ENCODE measurements around the gene C15orf39. TPM values are rescaled to one million over a fixed set of nuclear protein-coding genes. Genes with fewer than 3 reads are reported as not detected.
"Not testable (repeated sequence)": the region's sequence is repeated elsewhere in the genome, so short reads cannot be mapped to it uniquely, and the experiment has no call there.

Gene C15orf39
- total and polyA plus RNA-seq, 3 donors from 2014 or later = 167 to 321 (median 168) TPM

DNA sequence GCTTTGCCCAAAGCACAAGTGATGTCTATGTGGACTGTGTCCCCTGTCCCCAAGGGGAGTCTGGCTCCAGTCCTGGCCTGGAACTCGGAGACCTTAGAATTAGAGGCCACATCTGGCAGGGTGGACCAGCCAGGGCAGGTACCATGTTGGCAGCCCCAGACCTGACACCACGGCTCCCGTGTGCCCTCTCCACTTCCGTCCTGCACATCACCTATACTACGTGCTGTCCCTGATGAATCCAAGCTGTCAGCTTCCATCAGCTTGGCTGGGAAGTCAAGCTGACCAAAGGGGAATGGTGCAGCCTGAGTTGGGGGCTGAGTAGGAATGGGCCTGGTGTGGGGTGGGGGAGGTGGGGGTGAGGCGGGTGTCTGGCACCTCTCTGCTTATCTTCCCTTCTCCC, 15.3 kb downstream of the C15orf39 start:
- Histone ChIP-seq H3K9me3 (no peaks in the 10 kb centered on the region), H3K27me3 (no peaks in the 10 kb centered on the region), H3K4me1 (peaks cover 23% of the 10 kb centered on the region), H3K27ac (no peak overlapping the region), H3K36me3 (ENCODE audit: low read depth, missing control alignments) (no peaks in the 10 kb centered on the region), H3K4me3 (no peak overlapping the region)
- WGBS, 2 donors = 87 to 92% methylated on average over 5 to 6 of the region's 6 CpGs
- DNase-seq = no peak
- TF ChIP-seq POLR2A (IDR thresholded peaks at IDR 0.05) = no peak
- TF ChIP-seq, protein P1, sequence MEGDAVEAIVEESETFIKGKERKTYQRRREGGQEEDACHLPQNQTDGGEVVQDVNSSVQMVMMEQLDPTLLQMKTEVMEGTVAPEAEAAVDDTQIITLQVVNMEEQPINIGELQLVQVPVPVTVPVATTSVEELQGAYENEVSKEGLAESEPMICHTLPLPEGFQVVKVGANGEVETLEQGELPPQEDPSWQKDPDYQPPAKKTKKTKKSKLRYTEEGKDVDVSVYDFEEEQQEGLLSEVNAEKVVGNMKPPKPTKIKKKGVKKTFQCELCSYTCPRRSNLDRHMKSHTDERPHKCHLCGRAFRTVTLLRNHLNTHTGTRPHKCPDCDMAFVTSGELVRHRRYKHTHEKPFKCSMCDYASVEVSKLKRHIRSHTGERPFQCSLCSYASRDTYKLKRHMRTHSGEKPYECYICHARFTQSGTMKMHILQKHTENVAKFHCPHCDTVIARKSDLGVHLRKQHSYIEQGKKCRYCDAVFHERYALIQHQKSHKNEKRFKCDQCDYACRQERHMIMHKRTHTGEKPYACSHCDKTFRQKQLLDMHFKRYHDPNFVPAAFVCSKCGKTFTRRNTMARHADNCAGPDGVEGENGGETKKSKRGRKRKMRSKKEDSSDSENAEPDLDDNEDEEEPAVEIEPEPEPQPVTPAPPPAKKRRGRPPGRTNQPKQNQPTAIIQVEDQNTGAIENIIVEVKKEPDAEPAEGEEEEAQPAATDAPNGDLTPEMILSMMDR (IDR thresholded peaks at IDR 0.05) = no peak
- intact Hi-C loops (cut with DNase I; ENCODE audit: low total_unique reads) = no loop called here

DNA sequence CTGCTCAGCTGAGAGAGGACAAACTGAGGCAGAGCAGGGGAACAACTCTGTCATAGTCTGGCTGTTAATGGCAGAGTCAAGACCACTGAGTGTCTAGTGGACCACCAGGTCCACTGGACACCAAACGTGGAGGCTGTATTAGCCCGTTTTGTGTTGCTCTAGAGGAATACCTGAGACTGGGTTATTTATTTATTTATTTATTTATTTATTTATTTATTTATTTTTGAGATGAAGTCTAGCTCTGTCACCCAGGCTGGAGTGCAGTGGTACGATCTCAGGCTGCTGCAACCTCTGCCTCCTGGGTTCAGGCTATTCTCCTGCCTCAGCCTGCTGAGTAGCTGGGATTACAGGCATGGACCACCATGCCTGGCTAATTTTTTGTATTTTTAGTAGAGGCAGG, 15.9 kb downstream of the C15orf39 start:
- H3K27ac ChIP-seq; H3K27me3 ChIP-seq; H3K36me3 ChIP-seq (ENCODE audit: low read depth, missing control alignments); H3K9me3 ChIP-seq; H3K4me3 ChIP-seq; DNase-seq; intact Hi-C loops (cut with DNase I; ENCODE audit: low total_unique reads): not testable (repeated sequence)
- H3K4me1 ChIP-seq = peaks cover 19% of the 10 kb centered on the region
- WGBS, 2 donors = 92% methylated on average over 3 of the region's 3 CpGs

DNA sequence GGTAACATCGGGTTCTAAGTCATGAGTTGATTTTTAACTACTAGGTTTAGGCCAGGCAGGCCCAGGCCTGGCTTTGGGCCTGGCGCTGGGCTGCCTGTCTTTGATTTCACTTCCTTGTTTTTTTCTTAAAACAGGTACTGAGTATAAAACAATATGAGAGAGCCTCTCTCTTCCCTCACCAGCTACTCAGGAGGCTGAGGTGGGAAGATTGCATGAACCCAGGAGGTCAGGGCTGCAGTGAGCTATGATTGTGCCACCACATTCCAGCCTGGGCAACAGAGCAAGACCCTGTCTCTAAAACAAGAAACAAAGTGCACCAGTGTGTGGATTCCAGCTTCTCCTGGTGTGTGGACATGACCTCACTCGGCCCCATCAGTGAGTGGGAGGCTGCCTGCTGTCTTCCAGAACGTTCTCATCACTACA, 17.8 kb downstream of the C15orf39 start:
- H3K27me3 ChIP-seq; H3K4me3 ChIP-seq; DNase-seq; H3K36me3 ChIP-seq (ENCODE audit: low read depth, missing control alignments); H3K27ac ChIP-seq; intact Hi-C loops (cut with DNase I; ENCODE audit: low total_unique reads); H3K9me3 ChIP-seq: not testable (repeated sequence)
- H3K4me1 ChIP-seq = peaks cover 11% of the 10 kb centered on the region
- 64 to 65% methylated on average over 4 of the region's 4 CpGs for WGBS, 2 donors

DNA sequence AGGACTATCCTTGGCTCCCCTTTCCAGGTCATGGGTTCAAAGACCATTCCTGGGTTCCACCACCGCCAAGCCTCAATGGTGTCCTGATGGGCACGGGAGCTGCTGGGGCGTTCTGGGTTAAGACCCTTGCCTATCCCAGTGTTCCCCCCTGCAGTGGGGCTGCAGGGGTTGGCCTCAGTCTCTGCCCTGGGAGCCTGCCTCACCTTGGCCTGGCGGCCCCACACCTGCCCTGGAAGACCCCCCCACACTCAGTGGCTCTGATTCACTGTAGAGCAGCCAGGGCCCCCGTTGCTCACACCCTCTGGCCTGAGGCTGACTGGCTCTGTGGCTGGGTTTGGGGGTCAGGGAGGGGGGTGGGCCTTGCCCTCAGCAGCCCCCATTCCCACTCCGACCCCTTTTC, 22.0 kb downstream of the C15orf39 start:
- Histone ChIP-seq H3K4me1 (no peaks in the 10 kb centered on the region), H3K9me3 (no peaks in the 10 kb centered on the region), H3K4me3 (no peak overlapping the region), H3K27me3 (no peaks in the 10 kb centered on the region), H3K36me3 (ENCODE audit: low read depth, missing control alignments) (no peaks in the 10 kb centered on the region), H3K27ac (no peak overlapping the region)
- DNase-seq = no peak
- no peak for TF ChIP-seq POLR2A (IDR thresholded peaks at IDR 0.05)
- TF ChIP-seq, protein P1 (IDR thresholded peaks at IDR 0.05) = no peak
- 79 to 90% methylated on average over 6 of the region's 6 CpGs for WGBS, 2 donors
- intact Hi-C loops (cut with DNase I; ENCODE audit: low total_unique reads) = no loop called here

DNA sequence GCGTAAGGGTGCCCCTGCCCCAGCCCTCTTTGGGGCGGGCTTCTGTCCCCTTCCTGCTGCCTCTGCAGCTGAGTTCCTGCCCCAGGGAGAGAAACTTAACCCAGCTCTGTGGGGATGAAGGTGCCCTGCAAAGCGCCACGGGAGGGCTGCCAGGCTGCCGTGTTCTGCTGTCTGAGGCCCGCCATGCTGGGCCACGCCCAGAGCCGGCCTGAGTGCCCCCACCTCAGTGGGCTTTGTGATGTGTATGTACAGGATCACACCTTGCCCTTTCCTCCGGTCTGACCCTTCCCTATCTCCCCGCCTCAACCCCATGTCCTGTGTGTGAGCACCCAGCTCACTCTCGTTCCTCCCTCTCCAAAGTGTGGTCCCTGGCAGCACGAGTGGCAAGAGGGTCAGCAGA, 22.6 kb downstream of the C15orf39 start:
- WGBS, 2 donors = 87 to 89% methylated on average over 8 to 12 of the region's 12 CpGs
- no peaks in the 10 kb centered on the region for H3K36me3 ChIP-seq (ENCODE audit: low read depth, missing control alignments)
- no peak for DNase-seq
- H3K4me1 ChIP-seq = no peaks in the 10 kb centered on the region
- intact Hi-C loops (cut with DNase I; ENCODE audit: low total_unique reads) = no loop called here
- H3K4me3 ChIP-seq = no peak overlapping the region
- TF ChIP-seq, protein P1 (IDR thresholded peaks at IDR 0.05) = no peak
- TF ChIP-seq POLR2A (IDR thresholded peaks at IDR 0.05) = no peak
- H3K27ac ChIP-seq = no peak overlapping the region
- H3K9me3 ChIP-seq = no peaks in the 10 kb centered on the region
- no peaks in the 10 kb centered on the region for H3K27me3 ChIP-seq

DNA sequence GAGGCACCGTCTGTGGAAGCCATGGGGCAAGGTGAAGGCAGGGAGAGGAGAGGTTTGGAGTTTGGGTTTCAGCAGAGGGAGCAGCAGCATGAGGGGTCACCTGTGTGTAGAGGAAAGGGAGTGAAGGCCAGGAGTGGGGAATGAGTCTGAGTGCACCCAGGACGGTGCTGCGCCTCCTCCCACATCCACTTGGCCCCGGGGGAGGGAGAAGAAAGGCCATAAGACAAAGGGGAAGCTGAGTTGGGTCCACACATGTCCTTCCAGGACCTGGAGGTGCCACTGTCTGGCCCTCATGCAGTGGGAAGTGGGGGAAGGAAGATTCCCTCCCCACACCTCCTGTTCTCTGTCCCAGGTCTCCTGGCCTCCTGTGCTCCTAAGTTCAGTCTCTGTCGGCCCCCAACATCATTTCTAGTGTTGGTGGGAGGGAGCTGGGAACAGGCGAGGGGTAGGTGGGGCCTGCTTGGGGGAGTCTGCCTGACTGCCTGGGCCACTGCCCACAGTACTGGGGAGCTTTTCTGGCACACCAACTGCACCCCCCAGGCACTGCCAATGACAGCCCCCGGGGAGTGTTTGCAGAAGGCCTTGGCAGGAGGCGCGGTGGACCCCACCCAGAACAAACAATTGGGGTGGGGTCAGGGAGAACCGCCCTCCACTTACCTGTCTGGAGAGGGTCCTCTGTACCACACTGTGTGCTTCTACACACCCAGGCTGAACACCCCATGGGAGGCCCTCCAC, 23.6 kb downstream of the C15orf39 start:
- 62 to 72% methylated on average over 4 to 8 of the region's 10 CpGs for WGBS, 2 donors
- H3K27me3 ChIP-seq; intact Hi-C loops (cut with DNase I; ENCODE audit: low total_unique reads); DNase-seq; H3K4me3 ChIP-seq; H3K27ac ChIP-seq; H3K36me3 ChIP-seq (ENCODE audit: low read depth, missing control alignments); H3K4me1 ChIP-seq; H3K9me3 ChIP-seq: not testable (repeated sequence)
